Activated CD4-positive, alpha-beta T cell treated with anti-CD3 and anti-CD28 coated beads, Interleukin-2, amount 50 U/mL, for 48 hours (primary cell): ENCODE data around the gene GPR4.
"Not testable (repeated sequence)": the region's sequence is repeated elsewhere in the genome, so short reads cannot be mapped to it uniquely, and the experiment has no call there.

Experiments
- DNase-seq, 2 experiments: peaks; one replicate each; pipeline ENCODE4 v3.0.0-alpha.2; 2020

The GPR4 gene

GRCh38 chr19:45601524-45602374 lies at the start of gene GPR4:
TSS of gene GPR4 (minus strand) at chr19:45602212. CDS start at chr19:45591866, 10,346 bp downstream.
- DNase-seq = no peak

- no peak for DNase-seq
These were observed 48.7 kb upstream of the GPR4 start for GRCh38 chr19:45650722-45651121.

GRCh38 chr19:45646345-45646698 lies 44.3 kb upstream of the GPR4 start:
- DNase-seq = no peak

GRCh38 chr19:45645631-45646344 lies 43.8 kb upstream of the GPR4 start:
- DNase-seq = peak; percentile 87 to 89

GRCh38 chr19:45645068-45645630 lies 43.1 kb upstream of the GPR4 start:
- DNase-seq = no peak

GRCh38 chr19:45643927-45644771 lies 42.1 kb upstream of the GPR4 start:
- no peak for DNase-seq

GRCh38 chr19:45643024-45643926 lies 41.3 kb upstream of the GPR4 start:
- peak; percentile 98 to 99 for DNase-seq

GRCh38 chr19:45641274-45642105 lies 39.5 kb upstream of the GPR4 start:
- peak; percentile 97 to 98 for DNase-seq

- peak; percentile 75 to 81 for DNase-seq
These were observed 38.8 kb upstream of the GPR4 start for GRCh38 chr19:45640849-45641273.

- DNase-seq = peak; percentile 65 to 69
These were observed 37.1 kb upstream of the GPR4 start, which contains the start of gene EML2 for GRCh38 chr19:45638930-45639729. TSS of gene EML2 (minus strand) at chr19:45639397. CDS start at chr19:45639376, 21 bp downstream.

- no peak for DNase-seq
These were observed 36.1 kb upstream of the GPR4 start for GRCh38 chr19:45637890-45638667.

GRCh38 chr19:45636902-45637301 lies 34.9 kb upstream of the GPR4 start:
- no peak for DNase-seq

GRCh38 chr19:45636275-45636674 lies 34.3 kb upstream of the GPR4 start:
- no peak for DNase-seq

- DNase-seq = peak; percentile 72 to 73
These were observed 30.6 kb upstream of the GPR4 start for GRCh38 chr19:45632468-45633196.

GRCh38 chr19:45630463-45630862 lies 28.5 kb upstream of the GPR4 start:
- peak in 1 of 2 experiments; percentile 54 for DNase-seq

- DNase-seq = no peak
These were observed 27.7 kb upstream of the GPR4 start for GRCh38 chr19:45629704-45630103.

- not testable (repeated sequence) for DNase-seq
These were observed 26.2 kb upstream of the GPR4 start for GRCh38 chr19:45628219-45628618.

- no peak for DNase-seq
These were observed 22.0 kb upstream of the GPR4 start for GRCh38 chr19:45623984-45624383.
